Medulla oblongata (tissue), 1 donor: ENCODE data around the gene COL19A1.
"Not testable (repeated sequence)": the region's sequence is repeated elsewhere in the genome, so short reads cannot be mapped to it uniquely, and the experiment has no call there.

Experiments used
- DNase-seq: peaks from one replicate; pipeline ENCODE4 v3.0.0-alpha.2; 2015; ENCODE audit errors: extremely low spot score

Gene COL19A1

DNA sequence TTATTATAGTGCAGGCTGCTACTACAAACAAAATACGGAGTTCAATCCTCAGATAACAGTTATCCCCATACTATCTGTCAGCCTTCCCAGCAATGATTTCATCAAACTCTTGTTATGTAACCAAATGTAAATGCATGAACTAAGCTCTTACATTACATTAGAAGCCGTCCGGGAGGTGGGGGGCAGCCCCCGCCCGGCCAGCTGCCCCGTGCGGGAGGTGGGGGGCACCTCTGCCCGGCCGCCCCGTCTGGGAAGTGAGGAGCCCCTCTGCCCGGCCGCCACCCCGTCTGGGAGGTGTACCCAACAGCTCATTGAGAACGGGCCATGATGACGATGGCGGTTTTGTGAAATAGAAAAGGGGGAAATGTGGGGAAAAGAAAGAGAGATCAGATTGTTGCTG, 99.6 kb downstream of the COL19A1 start:
- DNase-seq: not testable (repeated sequence)

DNA sequence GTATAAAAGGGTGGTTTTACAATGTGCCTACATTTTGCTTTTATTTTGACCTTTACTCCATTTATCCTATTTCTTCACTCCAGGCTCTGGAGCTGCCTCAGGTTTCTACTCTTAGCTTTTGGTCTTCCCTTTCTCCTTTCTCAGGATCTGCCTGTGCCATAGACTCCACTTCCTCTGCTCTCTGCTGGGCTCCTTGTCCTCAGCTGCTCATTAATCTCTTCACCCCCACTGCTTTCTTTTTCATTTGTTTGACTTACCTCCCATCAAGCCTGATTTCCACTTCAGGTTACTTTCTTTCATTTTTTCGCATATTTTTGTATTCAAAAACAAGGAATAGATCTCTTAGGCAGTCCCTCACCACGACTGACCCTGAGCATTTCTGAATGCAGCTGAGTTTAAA, 106.8 kb downstream of the COL19A1 start:
- no peak for DNase-seq

DNA sequence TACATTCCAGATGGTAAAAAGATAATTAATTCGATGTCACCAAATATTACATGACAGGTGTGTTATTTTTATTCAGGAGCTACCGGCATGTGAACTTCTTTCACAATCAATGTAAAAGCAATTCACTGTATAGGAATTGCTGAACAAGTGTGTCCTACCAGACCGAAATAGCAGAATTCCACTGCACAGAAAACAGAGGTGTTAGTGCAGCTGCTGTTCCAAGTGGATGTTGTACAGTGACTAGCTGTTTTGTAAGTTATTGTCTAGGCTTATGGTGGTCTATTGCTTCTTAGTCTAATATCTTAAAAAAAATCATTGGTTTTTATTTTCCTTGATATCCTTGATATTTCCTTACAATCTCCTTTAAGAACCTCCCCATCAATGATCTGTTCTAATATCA, 107.4 kb downstream of the COL19A1 start:
- no peak for DNase-seq

DNA sequence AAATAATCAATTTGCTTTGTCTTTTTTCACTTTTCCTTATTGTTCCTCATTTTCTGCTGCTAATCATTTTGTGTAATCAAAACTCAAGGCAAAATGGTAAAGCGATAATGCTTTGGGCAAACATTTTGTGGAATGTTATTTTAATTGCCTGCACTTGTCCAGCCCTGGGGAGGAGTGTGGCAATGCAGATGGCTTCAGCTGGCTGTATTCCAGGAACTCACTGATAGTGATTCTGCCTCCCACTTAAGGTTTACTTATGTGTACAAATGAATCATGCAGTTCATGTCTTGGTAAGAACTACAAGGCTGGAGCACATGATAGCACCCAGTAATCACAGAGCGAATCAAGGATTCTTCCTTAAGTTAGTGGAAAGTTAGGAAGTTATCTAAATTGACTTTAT, 107.8 kb downstream of the COL19A1 start:
- DNase-seq: no peak

DNA sequence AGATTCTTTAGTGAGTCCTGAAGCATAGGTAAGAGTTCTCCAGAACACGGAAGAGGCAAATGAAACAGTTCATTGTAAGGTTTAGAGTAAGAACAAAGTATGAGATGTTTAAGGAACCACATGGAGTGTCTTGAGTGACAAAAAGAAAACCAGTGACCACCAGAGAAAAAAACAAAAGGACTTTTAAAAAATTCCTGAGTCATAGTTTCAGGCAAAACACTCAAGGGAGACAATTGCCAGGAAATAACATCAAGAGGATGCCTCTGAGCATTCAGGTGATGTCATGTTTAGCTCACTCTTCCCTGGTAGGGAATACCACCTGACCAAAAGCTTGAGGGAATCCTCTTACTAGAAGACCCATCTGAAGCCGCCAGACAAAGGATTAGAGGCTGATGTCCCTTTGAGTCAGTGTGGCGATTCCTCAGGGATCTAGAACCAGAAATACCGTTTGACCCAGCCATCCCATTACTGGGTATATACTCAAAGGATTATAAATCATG, 110.3 kb downstream of the COL19A1 start:
- DNase-seq: no peak

DNA sequence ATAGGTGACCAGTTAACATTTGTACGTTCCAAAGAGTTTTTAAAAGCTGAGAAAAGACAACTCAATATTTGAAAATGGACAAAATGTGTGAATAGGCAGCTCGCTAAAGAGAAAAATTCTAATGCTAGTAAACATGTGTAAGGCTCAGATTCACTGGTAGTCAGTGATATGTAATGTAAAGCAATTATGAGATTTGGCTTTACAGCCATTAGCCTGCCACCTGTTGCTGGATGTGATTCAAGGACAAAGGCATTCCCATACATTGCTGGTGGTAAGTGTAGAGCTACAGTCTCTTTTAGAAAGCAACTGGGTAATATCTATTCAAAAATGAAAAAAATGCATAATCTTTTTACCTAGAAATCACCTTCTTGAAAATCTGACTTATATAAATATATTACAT, 114.3 kb downstream of the COL19A1 start:
- DNase-seq: no peak

DNA sequence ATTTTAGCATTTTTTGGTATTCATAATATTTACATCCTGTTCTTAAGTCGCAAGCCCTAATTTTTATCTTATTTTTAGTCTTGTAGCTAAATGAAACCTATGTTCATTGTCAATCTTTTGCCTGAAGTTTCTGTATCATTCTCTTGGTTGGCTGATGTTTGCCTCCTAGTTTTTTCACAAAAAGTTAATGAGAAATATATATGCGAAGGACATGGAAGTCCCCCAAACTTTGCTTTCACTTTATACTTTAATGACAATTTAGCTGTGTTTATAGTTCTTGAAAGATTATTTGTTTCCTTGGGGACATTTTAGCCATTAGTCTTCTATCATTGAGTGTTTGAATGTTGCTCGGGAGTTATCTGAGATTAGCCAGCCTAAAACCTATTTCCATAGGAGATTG, 118.2 kb downstream of the COL19A1 start:
- DNase-seq: no peak

DNA sequence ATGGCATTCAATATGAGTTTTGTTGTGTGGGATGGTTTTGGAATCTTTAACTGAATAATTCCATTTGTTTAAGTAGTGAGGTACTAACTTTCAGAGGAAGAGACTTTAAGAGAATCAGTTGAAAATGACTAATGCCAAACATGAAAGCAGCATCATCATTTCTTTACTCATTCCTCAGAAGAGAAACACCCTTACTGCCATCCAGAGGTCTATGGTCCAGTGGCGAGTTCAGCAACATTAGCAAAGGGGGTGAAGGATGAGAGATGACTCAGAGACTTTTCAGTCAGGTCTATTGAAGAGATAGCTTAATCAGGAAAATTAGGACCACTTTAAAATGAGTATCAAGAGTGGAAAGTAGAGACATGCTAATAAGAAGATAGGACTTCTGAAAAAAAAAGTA, 118.8 kb downstream of the COL19A1 start:
- DNase-seq: no peak

DNA sequence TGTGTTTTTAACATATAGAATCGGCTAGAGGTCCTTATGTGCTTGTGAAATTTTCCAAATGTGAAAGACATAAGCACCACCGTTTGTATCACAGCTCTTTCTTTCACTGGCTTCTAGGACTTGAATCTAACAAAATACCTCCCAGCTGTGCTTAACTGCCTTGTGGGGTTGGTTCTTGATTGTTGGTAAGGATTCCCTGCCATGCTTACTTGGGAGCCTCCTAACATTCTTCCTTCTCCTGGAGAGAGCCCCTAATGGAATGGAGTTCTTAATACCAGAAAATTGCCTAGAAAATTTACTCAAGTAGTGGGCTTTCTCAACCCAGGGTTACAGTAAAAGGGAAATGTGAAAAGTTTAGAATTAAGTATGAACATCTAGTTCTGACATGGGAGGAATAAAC, 121.2 kb downstream of the COL19A1 start:
- no peak for DNase-seq

DNA sequence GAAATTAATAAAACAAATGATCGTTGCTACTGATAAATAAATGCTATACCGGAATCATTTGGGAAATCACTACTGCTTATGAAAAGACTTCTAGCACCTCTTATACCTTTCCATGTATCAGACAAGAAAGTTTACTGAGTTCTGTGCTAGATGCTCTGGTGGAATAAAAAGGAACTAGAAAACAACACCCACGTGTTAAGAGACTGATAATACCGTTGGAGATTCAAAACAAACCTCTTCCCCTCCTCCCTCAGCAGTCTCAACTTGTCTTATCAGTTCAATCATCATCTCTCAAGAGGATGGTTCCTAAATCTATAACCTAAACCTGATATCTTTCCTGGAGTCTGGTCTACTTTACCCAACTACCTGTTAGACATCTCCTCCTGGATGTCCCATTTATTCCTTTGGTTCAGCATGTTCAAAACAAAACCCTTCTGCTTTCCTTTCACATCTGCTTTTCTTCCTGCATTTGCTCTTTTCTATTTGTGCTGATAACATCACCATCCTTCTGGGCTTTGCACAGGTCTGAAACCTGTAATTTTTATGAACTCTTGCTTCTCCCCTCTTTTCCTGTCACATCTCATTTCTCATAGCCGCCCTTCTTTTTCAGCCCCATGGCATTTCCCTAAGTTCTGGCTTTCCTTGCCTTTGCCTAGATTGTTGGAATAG, 122.2 kb downstream of the COL19A1 start:
- no peak for DNase-seq

DNA sequence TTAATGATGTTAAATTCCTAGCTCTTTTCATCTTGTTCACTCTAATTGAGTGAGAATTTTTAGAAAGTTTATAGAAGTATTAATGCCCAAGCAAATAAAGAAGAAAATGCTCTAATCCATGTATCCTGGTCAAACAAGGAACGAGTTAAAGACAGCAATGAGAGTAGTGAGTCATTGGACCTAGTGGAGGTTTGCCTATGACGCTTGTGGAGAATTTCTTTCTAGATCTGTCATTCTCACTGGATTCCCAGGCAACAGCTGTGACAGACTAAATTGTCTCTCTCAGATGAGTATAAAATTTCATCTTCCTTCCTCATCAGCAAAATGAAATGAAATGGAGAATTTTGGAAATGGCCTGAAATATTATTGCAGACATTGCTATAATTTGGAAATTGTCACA, 127.9 kb downstream of the COL19A1 start:
- no peak for DNase-seq

DNA sequence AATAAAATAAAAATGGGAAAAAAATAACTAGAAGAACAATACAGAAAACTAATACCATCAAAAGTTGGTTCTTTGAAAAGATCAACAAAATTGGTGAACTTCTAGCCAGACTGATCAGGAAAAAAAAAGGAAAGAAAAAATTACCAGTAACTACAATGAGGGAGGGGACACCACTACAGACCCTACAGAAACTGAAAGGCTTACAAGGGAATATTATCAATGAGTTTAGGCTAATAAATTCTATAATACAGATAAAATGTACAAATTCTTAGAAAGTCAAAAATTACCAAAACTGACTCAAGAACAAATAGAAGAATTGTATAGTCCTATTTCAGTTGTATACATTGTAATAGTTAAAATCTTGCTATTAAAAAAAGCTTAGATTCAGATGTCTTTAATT, 141.8 kb downstream of the COL19A1 start:
- DNase-seq: no peak

DNA sequence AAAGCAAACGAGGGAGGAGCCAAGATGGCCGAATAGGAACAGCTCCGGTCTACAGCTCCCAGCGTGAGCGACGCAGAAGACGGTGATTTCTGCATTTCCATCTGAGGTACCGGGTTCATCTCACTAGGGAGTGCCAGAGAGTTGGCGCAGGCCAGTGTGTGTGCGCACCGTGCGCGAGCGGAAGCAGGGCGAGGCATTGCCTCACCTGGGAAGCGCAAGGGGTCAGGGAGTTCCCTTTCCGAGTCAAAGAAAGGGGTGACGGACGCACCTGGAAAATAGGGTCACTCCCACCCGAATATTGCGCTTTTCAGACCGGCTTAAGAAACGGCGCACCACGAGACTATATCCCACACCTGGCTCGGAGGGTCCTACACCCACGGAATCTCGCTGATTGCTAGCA, 144.0 kb downstream of the COL19A1 start:
- not testable (repeated sequence) for DNase-seq

DNA sequence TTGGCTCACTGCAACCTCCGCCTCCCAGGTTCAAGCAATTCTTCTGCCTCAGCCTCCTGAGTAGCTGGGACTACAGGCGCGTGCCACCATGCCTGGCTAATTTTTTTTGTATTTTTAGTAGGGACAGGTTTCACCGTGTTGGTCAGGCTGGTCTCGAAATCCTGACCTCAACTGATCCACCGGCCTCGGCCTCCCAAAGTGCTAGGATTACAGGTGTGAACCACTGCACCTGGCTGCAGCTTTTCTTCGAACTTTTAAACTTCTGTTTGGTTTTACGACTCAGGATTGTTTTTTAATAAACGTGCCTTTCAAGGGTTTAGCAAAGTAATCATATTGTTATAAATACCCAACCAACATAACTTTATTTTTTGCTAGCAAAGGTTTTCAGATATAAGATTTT, 156.8 kb downstream of the COL19A1 start:
- not testable (repeated sequence) for DNase-seq

DNA sequence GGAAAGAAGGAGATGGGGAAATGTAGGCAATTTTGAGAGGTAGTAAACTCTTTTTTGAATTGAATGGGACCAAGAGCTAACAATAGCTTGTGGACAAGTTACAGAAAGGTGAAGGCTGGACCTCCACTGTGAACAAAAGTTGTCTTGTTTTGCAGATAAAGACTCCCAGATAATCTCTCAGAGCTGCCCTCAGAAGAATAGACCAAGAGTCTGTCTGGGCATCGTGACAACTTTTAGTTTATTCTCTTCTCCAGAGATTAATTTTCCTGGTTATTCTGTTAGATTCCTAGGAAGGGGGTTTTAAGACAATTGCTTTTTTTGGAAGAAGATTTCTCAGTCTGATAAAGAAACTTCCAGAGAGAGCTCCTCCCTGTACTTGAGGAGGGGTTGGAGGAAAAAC, 161.9 kb downstream of the COL19A1 start:
- no peak for DNase-seq

DNA sequence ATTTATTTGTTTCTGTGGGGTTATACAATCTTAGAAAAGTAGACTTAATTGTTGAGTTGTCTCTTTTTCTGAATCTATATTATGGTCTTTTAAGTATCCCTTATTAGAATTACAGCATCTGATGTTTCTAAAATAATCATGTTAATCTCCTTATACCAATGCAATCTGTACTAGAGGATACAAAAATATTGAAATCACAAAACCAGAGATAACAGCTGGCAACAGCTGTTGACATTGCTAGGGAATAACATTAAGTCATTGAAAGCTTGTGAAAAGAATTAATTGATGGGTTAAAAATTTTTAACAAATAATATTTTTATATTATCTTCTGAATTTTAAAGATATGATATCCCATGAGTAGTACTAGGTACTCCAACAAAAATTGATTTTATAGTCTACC, 162.6 kb downstream of the COL19A1 start:
- no peak for DNase-seq

DNA sequence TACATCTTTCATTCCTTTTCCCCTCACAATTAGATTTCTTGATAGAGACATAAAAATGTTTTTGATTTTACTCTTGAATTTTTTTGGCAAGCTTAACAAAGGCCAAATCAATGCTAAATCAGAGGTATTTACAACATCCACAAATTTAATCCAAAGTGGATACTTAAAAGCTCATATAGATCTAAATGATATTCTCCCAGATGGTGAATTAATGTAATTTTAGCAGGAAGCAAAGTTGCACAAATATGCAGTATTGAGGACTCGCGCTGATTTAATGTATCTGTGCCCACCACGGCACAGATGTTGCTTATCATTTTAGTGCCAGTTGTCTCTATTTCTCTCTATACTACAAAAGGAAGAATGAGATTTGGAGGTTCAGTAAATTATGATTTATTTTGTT, 167.4 kb downstream of the COL19A1 start:
- no peak for DNase-seq

DNA sequence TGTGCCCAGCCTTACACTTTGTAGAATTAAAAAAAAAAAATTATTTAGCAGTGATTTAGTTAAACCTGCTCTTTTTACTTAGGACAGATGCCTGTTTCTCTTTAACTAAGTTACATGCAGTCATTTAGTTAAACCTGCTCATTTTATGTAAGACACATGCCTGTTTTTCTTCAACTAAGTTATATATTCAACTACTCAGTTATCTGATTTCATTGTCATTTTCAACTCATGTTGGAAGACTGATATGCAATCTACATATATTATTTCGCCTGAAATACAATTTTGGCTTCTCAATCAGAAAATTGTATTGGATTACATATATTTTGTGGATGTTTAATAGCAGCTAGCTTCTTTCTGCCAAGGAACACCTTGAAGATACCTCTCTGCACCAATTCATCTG, 171.1 kb downstream of the COL19A1 start:
- no peak for DNase-seq

DNA sequence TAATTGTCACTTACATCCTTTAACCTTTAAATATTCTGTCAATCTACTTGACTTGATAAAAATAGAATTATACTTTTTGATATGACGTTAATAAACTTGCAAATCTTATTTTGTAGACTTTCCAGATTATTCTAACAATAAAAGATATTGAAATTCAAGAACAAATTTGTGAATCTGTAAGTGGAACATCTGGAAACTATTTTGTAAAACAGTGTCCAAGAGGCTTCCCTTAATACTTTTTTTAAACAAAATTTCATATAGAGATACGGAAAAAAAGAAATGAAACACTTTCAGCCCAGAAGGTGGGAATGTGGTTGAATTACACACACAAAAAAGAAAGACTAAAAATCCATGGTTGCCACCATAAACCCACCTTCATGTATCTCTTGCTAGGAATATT, 174.4 kb downstream of the COL19A1 start:
- DNase-seq: no peak

DNA sequence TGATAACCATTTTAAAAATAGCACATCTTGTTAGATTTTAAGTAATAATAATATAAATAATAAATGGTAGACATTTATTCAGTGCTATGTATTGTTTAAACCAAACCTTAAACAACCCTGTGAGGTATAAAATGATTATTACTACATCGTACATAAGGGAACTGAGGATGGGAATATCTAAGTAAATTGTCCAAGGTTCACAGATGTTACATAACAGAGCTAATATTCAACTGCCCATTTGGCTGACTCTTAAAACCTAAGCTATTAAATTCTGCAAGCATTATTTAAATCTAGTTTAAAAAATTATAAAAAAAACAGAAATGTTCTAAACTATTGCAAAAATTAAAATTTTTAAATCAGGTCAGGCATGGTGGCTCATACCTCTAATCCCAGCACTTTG, 175.1 kb downstream of the COL19A1 start:
- no peak for DNase-seq

DNA sequence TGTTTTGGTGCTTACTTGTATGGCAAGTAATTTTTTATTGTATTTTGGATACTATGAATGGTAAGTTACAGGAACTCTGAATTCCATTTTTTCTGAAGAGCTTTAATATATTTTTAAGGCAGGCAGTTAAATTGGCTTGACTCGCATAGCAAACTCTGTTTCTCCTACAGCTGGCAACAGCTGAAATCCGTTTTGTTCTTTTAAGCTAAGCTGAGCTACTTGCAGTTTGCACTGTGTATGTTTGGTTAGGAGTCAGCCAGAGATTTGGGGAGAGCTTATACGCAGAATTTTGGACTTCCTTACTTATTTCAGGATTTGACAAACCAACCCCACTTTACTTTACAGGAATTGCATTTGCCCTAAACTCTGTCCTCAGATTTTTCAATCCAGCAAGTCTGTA, 179.1 kb downstream of the COL19A1 start:
- DNase-seq: no peak

DNA sequence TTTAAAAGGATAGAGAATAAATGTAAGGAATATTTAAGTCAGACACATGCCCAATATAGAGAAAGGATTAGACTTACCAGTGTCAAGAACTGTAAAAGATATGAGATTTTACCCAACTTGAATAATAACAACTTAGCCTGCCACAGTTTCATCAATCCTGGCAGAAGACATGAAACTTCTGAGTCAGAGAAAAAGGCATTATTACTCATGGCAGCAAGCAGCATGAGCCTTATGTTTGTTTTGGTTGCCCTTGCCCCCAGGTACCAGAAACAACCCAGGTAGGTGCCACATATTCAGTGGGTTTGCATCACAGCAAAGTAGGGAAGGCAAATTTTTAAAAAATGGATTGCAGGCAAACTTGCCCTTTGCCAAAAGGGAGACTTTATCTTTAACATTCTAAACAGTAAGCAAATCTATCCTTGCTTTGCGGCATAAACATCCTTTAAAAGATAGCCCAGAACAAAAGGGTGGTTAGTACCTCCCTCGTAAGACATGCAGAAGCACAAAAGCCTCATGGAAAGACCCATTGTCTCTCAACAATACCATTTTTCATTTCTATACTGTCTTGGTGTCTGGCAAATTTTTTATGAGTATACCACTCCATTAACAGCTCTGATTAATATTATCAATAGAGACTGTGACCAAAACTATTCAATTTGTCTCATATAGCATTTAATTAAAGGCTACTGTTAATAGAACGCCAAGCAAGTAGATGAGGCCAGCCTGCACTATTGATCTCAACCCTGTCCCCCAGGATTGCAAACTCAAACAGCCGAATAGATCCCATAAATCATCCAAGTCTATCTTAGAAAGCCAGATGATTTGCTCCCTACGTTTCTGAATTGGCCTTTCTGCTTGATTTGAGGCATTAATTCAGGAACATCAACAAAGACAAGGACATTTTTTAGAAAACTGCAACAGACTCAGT, 185.1 kb downstream of the COL19A1 start:
- DNase-seq: no peak

DNA sequence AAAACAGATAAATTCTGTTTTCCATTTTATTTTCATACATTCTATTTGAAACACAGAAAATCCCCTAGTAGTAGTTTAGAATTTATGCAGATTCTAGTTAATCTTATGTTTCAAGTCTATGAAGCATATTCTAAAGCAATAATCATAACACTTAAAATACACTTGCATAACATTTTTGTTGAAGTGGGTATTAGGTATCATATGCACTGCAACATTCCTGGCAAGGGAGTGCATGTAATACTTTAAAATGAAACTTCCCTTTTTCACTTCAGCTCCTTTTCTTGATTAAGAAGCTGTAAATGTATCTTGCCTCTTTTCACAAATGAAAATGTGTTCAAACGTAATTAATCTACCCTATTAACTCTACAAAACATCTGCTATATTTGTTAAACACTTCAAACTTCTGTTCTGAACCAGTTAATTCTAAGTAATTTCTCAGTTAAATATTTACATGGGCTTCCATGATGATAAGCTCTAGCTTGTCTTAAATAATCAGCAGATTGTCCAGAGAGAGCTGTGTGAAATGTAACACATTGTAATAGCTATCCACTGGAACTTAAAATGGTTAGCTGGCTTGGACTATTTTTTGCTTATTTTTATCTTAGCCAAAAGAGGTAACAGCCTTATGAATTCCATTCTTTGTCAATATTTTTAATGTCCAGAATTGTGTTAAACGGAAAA, 192.8 kb downstream of the COL19A1 start:
- DNase-seq: no peak
